ENCODE data around the gene EID2. TPM values are rescaled to one million over a fixed set of nuclear protein-coding genes. Genes with fewer than 3 reads are reported as not detected.

EID2 gene
- total and polyA plus RNA-seq, 2 donors (not counting 3 experiments of a cell fraction or from before 2014, with no cell fraction given): 6.6 to 17.4 TPM

- no peaks in the 10 kb centered on the region for H3K4me1 ChIP-seq (ENCODE audit: control insufficient read depth, extremely low read depth, insufficient read depth, low read length)
- H3K4me2 ChIP-seq (ENCODE audit: insufficient read depth, low read length): no peak overlapping the region
- TF ChIP-seq MYC (IDR thresholded peaks at IDR 0.05; ENCODE audit: low read depth, low read length) (no peak), FOS (IDR thresholded peaks at IDR 0.05; ENCODE audit: borderline replicate concordance, insufficient read depth, low read length) (no peak), GATA2 (IDR thresholded peaks at IDR 0.05; ENCODE audit: insufficient read depth, insufficient read length, low read depth, low read length) (no peak), POLR2A (IDR thresholded peaks at IDR 0.05; ENCODE audit: low read depth, low read length) (no peak), JUN (IDR thresholded peaks at IDR 0.05; ENCODE audit: borderline replicate concordance, insufficient read depth, insufficient read length, low read depth) (no peak), CTCF (IDR thresholded peaks at IDR 0.05; ENCODE audit: extremely low read depth in 1 of 2, insufficient read depth in 1 of 2, low read depth in 1 of 2, low read length in 2 of 2) (no peak), EZH2 (IDR thresholded peaks at IDR 0.05; ENCODE audit: borderline replicate concordance, low read depth, low read length, severe bottlenecking) (no peak)
- FAIRE-seq (no peak), DNase-seq (ENCODE audit: low read depth, low spot score) (no peak)
- no peaks in the 10 kb centered on the region for H3K27me3 ChIP-seq (ENCODE audit: control insufficient read depth in 2 of 2, insufficient read depth in 2 of 2, low read length in 2 of 2)
- no peak overlapping the region for H3K9ac ChIP-seq (replicated peaks; ENCODE audit: extremely low read depth, insufficient read depth, low read length)
- no peaks in the 10 kb centered on the region for H4K20me1 ChIP-seq (replicated peaks; ENCODE audit: control insufficient read depth, extremely low read depth, insufficient read depth, low read length)
- H3K27ac ChIP-seq (ENCODE audit: insufficient read depth, low read depth, low read length): no peak overlapping the region
- BruUV-seq (replicated peaks): no TSS peak
- ChIA-PET POLR2A (no interaction called here), CTCF (interaction anchor here (1.0 to 1.5 kb wide), 3 partner anchors 11 to 50 kb away, joined by 3 to 4 read pairs (median 3); no protein-coding TSS in a partner anchor)
- H3K4me3 ChIP-seq (replicated peaks in 1 of 3; ENCODE audit: insufficient read depth in 1 of 3, low read depth in 1 of 3, low read length in 3 of 3): no peak overlapping the region
- H3K79me2 ChIP-seq (ENCODE audit: control insufficient read depth, insufficient read depth, low read length): no peaks in the 10 kb centered on the region
- H3K36me3 ChIP-seq (ENCODE audit: control insufficient read depth in 2 of 2, extremely low read depth in 1 of 2, insufficient read depth in 2 of 2, low read length in 2 of 2): no peaks in the 10 kb centered on the region
- H2AFZ ChIP-seq (ENCODE audit: low read depth, low read length): no peak overlapping the region
- H3K9me1 ChIP-seq (replicated peaks; ENCODE audit: control insufficient read depth, extremely low read depth, insufficient read depth, low read length): no peaks in the 10 kb centered on the region
- H3K9me3 ChIP-seq (replicated peaks; ENCODE audit: control insufficient read depth, insufficient read depth, low read length): no peaks in the 10 kb centered on the region
- intact Hi-C loops (cut with micrococcal nuclease) (no loop called here), dilution Hi-C loops (cut with MboI; ENCODE audit: extremely low pct_ligation_motif_present, low sequenced_read_pairs) (no loop called here)
Measured at GRCh38 chr19:39525205-39525604, 14.8 kb downstream of the EID2 start.
